GM15510 (cell line): ENCODE measurements around the gene SLC24A3.

Experiments used
- POLR2A ChIP-seq: IDR thresholded peaks from 3 replicates; pipeline ENCODE4 v1.6.1; 2011; ENCODE audit warnings: borderline replicate concordance; ENCODE audit not compliant: insufficient read length; ENCODE audit errors: extremely low read depth

Gene SLC24A3

DNA sequence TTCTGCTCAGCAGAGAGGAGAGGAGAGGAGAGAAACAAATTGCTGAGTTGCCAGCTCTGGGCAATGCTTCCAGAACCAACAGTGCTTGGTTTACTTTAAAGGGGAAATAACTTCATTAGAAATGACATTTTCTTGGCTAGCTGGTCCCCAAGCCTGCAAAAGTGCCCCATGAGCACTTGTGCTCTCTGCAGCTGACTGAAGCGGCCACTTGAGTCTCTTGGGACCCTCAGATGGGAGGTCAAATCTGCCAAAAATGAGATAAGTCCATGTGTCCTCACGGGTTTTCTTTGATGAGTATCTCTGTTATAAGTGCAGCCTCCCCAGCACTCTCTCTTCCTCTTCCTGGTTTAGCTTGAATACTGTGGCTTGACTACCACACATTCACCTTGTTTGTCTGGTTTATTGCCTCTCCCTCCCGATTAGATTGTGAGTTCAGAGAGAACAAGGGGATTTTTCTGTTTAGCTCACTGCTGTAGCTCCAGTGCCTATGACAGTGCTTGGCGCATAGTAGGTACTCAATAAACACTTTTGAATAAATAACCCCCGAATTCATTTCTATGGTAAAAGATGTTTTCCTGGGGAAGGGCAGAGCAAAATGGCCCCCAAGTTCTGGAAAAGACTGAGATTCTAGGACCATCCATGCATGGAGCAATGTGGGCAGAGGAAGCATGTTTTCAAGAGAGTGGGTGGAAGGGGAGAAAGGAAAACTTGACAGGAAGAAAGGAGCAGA, 538.6 kb downstream of the SLC24A3 start:
- TF ChIP-seq POLR2A = no peak

DNA sequence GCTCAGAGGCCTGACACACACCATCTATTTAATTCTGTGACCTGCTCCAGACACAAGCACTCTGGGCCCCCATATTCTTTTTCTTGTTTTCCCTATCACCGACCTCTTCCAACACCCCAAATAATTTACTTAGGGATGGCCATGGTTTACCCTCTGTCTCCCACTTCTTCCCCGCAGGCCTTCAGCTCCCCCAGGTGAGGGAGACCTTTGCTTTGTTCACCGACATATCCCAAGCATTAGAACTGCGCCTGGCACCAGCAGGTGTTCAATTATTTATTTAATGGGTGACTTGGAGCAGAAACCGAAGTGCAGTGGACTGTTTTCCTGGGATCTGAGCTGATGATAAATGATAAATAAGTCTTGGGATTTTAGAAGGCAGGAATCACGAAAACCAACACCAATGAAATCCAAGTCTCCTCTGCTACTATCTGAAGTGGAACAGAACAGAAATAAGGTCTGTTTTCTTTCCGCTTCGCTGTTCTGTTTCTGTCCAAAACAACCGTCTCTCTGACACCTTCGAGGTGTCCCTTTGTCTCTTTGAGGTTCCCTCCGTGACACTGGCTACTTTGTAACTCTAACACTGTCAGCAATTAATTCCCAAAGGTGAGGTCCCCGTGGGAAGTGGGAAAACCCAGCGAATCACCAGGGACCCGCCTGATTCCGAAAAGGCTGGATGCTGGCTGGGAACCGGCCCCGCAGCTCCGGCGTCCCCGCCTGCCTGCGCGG, 544.5 kb downstream of the SLC24A3 start:
- TF ChIP-seq POLR2A = no peak

DNA sequence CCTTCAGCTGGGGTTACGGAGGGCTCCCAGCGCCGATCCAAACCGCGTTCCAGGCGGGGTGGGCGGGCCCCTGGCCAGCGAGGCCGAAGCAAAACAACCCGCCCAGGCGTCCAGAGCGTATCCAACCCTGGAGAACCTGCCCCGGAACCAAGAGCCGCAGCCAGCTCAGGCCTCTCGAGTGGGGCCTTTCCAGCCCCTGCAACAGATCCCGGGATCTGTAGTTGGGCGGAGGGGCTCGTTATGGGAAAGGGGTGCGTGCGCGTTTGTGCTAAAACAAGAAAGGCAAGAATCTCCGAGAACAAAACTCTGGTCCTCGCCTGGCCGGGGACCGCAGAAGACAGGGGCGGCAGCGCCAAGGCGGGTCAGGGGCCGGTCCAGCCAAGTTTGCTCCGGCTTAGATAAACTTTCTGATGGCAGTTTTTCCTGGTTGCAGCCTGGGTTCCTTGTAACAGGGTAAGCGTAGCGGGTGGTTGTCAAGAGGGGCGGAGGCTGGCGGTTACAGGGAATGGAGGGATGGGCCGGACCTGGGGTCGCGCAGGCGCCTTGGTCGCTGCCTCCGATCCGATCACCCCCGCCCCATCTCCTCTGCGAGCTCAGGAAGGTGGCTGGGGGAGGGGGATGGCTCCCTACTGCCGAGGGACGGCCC, 545.2 kb downstream of the SLC24A3 start:
- no peak for TF ChIP-seq POLR2A

DNA sequence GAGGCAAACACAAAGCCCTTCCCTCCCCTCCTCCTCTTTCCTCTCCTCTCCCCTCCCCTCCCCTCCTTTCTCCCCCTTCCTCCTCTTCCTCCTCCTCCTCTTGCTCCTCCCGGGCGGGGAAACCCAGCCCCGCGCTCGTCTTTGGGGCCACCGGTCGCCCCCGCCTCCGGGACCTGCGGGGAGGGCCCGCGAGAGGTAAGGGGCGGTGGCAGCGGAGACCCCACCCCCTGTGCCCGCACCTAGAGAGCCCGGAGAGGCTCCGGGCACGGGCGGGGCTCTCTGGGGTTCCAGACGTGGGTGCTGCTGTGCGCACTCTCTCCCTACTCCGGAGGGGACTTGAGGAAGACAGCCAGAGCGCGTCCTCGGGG, 545.7 kb downstream of the SLC24A3 start, which contains the start of gene RIN2:
Gene RIN2 (plus strand): TSS at position 126 of the 368 bp plus-strand sequence. CDS start 131,344 bp downstream, outside the sequence.
- no peak for TF ChIP-seq POLR2A

DNA sequence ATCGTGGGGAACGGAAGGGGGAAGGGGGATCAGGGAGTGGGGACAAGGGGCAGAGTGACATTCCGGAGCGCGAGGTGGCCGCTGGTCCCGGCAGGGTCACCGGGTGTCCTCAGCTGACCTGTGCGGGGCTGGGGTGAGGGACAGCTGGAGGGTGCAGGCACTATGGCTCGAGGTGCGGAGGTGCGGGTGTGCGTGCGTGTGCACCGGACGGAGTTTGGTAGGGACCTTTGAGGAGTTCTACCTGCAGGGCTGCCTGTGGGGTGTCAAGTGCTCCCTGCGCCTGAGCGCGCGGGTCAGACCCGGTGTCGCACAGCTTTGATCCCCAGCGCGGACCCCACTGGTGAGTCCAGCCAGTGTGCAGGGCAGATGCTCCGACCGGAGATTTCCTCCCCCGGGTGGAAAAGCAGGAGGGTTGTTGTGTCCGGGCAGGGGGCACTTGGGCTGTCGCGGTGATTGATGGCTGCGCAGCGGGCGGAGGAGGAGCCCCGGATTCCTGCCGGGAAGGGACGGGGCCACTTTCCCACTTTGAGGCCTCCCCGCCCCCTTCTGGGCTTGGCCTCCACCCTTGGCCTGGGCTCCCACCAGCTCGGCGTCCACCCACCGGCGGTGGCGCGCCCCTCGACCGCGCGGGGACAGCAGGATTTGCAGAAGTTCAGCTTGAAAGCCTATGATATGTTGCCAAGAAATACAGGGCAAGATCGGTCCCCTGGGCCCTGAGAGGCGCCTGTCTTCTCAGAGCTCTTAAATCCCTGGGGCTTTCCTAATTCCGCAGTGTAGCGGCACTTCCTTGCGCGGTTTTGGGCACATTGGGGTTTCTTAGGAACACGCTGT, 546.3 kb downstream of the SLC24A3 start:
- TF ChIP-seq POLR2A = no peak

DNA sequence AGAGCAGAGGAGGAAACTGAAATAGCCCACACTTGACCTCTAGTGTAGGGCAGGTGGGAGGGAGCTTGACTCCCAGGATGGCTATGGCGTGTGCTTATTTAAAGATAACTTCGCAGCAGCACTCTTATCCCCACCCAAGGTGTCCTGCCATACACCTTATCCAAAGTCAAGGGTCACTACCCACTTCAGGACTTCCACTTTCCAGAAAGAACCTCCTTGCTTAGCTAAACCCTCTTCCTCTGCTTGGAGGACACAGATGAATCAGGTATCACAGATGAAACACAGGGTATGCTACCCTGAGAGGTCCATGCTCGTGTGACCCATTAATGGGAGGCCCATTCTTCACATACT, 547.9 kb downstream of the SLC24A3 start:
- no peak for TF ChIP-seq POLR2A

DNA sequence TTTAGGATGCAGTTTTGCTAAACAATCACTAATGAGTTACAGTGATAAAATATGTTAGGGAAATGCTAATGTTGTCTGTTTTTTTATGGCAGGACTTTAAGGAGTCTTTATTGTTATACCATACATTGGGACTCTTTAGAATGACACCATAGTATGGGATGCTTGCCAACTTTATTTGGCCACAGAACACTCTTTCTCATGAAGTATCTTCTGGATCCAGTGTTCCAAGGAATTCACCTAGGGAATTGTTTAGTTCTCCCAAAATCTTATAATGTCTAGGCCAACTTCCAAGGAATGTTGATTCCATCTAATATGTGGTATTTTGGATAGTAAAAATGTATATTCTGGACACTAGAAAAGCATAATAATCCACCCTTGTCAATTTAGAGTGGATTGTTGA, 548.9 kb downstream of the SLC24A3 start:
- TF ChIP-seq POLR2A = no peak

DNA sequence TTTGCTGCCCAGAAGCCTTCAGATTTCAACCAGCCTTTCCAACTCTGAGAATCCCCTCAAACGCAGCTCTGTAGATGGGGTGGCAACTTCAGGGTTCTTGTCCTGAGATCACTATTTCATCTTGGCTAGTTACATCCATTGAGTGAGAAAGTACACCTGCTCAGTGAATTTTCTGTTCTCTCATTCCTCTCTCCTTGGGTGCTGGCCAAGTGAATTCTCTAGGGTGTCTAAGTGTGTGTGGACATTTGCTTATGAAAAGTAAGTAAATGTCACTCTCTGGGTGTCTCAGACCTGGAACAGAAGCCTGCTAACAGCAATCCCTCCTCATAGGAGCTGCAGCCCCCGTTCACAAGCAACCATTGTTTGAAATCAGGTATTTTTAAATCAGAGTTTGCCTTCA, 549.4 kb downstream of the SLC24A3 start:
- TF ChIP-seq POLR2A = no peak

DNA sequence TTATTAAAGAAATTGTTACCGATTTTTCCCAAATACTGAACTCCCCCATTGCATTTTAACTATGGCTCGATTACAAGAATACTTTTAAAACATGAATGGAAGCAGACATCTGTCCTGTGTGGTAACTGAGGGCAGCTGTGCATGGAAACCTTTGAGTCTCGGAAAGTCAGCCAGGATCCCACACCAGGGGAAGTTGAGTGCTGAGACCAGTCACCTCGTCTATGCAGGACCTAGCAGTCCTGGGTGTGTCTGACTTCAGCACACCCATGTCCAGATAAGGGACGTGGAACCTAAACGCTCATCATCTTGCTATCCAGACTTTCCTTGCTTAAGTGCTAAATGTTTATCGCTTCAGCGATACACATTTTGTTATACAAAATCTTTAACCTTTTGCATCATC, 551.8 kb downstream of the SLC24A3 start:
- TF ChIP-seq POLR2A = no peak

DNA sequence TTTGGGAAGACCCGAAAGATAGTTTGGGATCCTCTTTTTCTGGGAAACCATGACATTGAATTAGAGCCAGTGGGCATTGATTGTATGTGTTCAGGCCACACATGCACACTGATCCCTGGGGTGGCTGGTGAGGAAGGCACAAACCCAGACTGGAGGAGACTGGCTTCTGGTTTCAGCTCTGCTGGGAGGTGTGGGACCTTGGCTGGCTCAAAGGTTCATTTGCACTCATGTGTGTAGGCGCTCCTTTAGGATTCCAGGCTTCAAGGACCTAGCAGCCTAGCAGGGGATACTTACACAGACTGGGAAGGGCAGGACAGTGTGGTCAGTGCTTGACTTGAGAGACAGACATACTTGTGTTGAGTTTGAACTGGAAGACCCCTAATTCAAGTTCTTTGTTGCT, 552.8 kb downstream of the SLC24A3 start:
- TF ChIP-seq POLR2A = no peak

DNA sequence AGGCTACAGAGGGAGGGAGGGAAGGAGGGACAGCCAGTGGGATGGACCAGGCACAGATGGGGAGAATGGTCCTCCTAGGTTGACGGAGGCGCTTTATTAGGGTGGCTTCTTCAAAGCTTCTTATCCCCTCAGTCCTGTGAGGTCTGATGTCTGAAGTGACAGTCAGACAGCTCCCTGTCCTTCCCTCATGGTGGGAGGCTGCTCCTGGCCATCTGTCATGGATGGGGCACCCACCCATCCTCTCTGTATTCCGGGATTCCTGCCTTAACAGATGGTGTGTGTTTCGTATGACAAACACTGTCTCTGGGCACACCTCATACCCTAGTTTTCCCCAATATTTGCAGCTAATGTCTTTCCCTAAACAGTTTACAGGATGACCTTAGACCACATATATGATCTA, 553.5 kb downstream of the SLC24A3 start:
- no peak for TF ChIP-seq POLR2A

DNA sequence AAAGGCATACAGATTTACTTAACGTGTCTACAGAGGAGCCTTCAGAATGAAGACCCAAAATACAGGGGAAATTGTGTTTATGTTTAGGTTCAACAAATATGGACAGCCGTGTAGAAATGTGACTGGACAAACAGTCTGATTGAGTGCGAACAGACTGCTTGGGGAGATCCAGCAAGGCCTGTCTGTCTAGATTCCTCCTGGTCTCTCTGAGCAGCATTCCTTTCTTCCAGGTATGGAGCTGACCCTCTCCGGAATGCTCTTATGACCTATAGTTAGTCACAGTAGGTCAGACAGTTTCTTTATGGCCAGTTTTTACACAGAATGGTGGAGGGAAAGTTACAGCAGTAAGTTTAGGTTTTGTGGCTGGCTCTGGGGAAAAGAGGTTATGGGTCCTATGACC, 554.6 kb downstream of the SLC24A3 start:
- no peak for TF ChIP-seq POLR2A

DNA sequence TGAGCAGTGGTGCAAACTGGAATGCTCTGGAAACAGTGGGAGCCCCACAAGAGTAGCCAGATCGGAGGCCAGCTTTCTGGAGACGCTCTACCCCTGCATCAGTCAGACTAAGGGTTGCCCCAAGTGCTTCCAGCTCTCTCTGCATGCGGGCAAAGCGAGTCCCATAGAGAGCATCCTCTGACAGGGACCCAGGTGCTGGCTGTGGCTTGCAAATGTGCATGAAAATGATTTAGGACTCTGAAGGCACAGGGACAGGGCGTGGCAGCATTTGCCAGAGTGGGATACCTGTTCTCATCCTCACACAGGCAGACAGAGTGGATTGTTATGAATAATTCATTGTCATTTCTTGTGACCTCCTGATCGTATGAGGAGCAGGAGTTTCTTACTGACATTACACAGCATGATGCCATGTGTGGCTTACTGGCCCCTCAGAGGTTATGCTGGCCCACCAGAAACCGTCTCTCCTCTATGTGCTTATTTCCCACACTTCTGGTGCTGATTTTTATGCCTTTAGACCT, 555.9 kb downstream of the SLC24A3 start:
- TF ChIP-seq POLR2A = no peak

DNA sequence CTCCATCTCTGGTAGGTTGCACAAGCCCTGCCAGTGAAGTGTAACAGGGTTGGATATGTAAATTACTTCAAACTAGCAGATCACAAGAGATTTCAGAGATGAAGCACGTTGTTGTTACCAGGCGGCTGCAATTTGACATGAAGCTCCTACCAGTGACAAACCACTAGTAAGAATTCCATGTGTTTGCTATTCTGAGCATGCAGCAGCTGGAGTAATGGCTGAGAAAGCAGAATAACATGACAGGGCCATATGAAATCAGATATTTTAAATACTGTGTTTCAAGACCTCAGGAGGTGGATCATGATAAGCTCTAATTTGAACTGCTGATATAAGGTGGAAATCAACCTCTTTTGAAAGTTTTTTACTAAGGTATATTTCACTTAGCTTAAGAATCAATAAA, 557.1 kb downstream of the SLC24A3 start:
- no peak for TF ChIP-seq POLR2A

DNA sequence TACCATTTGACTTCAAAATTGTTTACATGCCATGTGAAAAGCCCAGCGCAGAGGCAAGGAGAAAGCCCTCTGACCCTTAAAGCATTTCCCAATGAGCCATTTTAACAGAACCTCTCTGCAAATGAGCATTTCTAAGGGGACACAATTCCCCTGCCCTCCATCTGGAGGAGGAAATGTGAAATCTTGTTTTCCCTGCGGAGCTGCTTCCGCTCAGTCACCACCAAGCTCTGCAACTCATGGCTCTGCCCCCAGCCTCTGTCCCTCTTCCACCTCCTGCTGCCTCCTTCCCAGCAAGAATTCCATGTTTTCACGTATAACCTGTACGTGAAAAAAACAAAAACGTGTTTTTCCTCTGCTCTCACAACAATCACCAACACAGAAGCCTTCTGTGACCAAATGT, 557.9 kb downstream of the SLC24A3 start:
- no peak for TF ChIP-seq POLR2A

DNA sequence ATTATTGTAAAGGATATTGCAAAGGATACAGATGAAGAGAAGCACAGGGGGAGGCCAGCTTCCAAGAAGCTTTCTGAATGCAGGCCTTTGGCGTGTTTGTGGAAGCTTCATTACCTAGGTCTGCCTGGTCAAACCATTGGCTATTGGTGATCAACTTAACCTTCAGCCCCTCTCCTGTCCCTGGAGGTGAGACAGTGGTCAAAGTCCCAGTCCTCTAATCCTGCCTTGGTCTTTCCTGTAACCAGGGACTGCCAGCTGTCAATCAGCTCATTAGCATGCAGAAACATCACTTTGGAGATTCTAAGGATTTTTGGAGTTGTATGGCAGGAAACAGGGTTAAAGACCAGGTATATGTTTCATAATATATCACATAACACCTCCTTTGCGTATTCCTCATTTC, 558.6 kb downstream of the SLC24A3 start:
- TF ChIP-seq POLR2A = no peak
